ENCODE data around the gene MTHFSD. TPM values are rescaled to one million over a fixed set of nuclear protein-coding genes. Genes with fewer than 3 reads are reported as not detected.

MTHFSD gene
- total RNA-seq, 1 experiment from 2014 or later, result 15.7 TPM

- ATAC-seq, result no peak
- Mint-ChIP-seq H3K27ac (no peak overlapping the region), H3K4me1 (no peaks in the 10 kb centered on the region), H3K9me3 (no peaks in the 10 kb centered on the region), H3K4me3 (no peak overlapping the region), H3K36me3 (peaks cover 5% of the 10 kb centered on the region; the same call in 1 of the 2 replicates), H3K27me3 (ENCODE audit: low read depth) (no peaks in the 10 kb centered on the region)
- ChIA-PET CTCF (no interaction called here), POLR2A (no interaction called here)
- TF ChIP-seq KAT7 (CRISPR knock-in tag; IDR thresholded peaks at IDR 0.05; ENCODE audit: borderline replicate concordance) (no peak), JAZF1 (CRISPR knock-in tag; IDR thresholded peaks at IDR 0.05) (no peak), FOXK1 (CRISPR knock-in tag; IDR thresholded peaks at IDR 0.05) (no peak), SP1 (CRISPR knock-in tag; conservative IDR thresholded peaks at IDR 0.05) (no peak), OVOL2 (CRISPR knock-in tag; IDR thresholded peaks at IDR 0.05; ENCODE audit: borderline replicate concordance) (no peak), ZNF138 (CRISPR knock-in tag; conservative IDR thresholded peaks at IDR 0.05) (no peak), ZNF317 (CRISPR knock-in tag; IDR thresholded peaks at IDR 0.05; ENCODE audit: borderline replicate concordance, low read depth) (no peak), CDX4 (CRISPR knock-in tag; IDR thresholded peaks at IDR 0.05; ENCODE audit: borderline replicate concordance) (no peak), TCF7 (CRISPR knock-in tag; IDR thresholded peaks at IDR 0.05; ENCODE audit: low read depth) (no peak), USF1 (CRISPR knock-in tag; IDR thresholded peaks at IDR 0.05) (no peak), ZNF219 (CRISPR knock-in tag; IDR thresholded peaks at IDR 0.05; ENCODE audit: borderline replicate concordance) (no peak), CREB1 (CRISPR knock-in tag; IDR thresholded peaks at IDR 0.05) (no peak)
- no peak for DNase-seq (ENCODE audit: low spot score)
Observed at GRCh38 chr16:86533767-86534351, 21.2 kb downstream of the MTHFSD start.

GRCh38 chr16:86533076-86533475 lies 22.0 kb downstream of the MTHFSD start:
- ATAC-seq, result no peak
- no peaks in the 10 kb centered on the region for H3K4me1 Mint-ChIP-seq
- H3K36me3 Mint-ChIP-seq, result peaks cover 5% of the 10 kb centered on the region; the same call in 1 of the 2 replicates
- DNase-seq (ENCODE audit: low spot score), result no peak
- ChIA-PET CTCF (interaction anchor here (0.6 to 1.1 kb wide), 2 partner anchors 15 to 289 kb away, joined by 3 to 5 read pairs; no protein-coding TSS in a partner anchor), POLR2A (no interaction called here)
- no peak for TF ChIP-seq PRRX2 (CRISPR knock-in tag; IDR thresholded peaks at IDR 0.05)
- no peak for TF ChIP-seq MLX (CRISPR knock-in tag; IDR thresholded peaks at IDR 0.05)
- no peak for TF ChIP-seq RELA (CRISPR knock-in tag; IDR thresholded peaks at IDR 0.05; ENCODE audit: borderline replicate concordance)
- no peak for TF ChIP-seq ATF1 (CRISPR knock-in tag; IDR thresholded peaks at IDR 0.05)
- no peak for TF ChIP-seq GTF2I (CRISPR knock-in tag; conservative IDR thresholded peaks at IDR 0.05)
- TF ChIP-seq ZBTB43 (CRISPR knock-in tag; IDR thresholded peaks at IDR 0.05), result no peak
- TF ChIP-seq ERG (CRISPR knock-in tag; IDR thresholded peaks at IDR 0.05), result no peak
- no peak for TF ChIP-seq RORB (CRISPR knock-in tag; IDR thresholded peaks at IDR 0.05)
- TF ChIP-seq ATF2 (CRISPR knock-in tag; IDR thresholded peaks at IDR 0.05; ENCODE audit: borderline replicate concordance, low read depth), result no peak
- no peak for TF ChIP-seq KAT7 (CRISPR knock-in tag; IDR thresholded peaks at IDR 0.05; ENCODE audit: borderline replicate concordance)
- TF ChIP-seq ETV6 (CRISPR knock-in tag; IDR thresholded peaks at IDR 0.05), result no peak
- TF ChIP-seq ZNF138 (CRISPR knock-in tag; conservative IDR thresholded peaks at IDR 0.05), result no peak
- no peak for TF ChIP-seq SMAD3 (CRISPR knock-in tag; IDR thresholded peaks at IDR 0.05; ENCODE audit: borderline replicate concordance)
- no peak for TF ChIP-seq MAX (CRISPR knock-in tag; IDR thresholded peaks at IDR 0.05)
- TF ChIP-seq CDX4 (CRISPR knock-in tag; IDR thresholded peaks at IDR 0.05; ENCODE audit: borderline replicate concordance), result no peak
- H3K9me3 Mint-ChIP-seq, result no peaks in the 10 kb centered on the region
- H3K4me3 Mint-ChIP-seq, result no peak overlapping the region
- no peaks in the 10 kb centered on the region for H3K27me3 Mint-ChIP-seq (ENCODE audit: low read depth)
- H3K27ac Mint-ChIP-seq, result no peak overlapping the region

Data from WTC11 (cell line).